GM12891 (cell line): ENCODE results near the gene TRIM3.

Experiments used
- DNase-seq: peaks from one replicate; pipeline ENCODE4 v3.0.0; 2011; ENCODE audit warnings: low spot score; ENCODE audit not compliant: insufficient read length
- FAIRE-seq: peaks from 2 replicates; lab custom pipeline; 2011; peaks lifted over from hg19 to GRCh38; lab: Jason Lieb, UNC
- PAX5 ChIP-seq: IDR thresholded peaks from 2 replicates; pipeline ENCODE4 v1.6.1; 2011; ENCODE audit warnings: low read length, moderate library complexity, mild to moderate bottlenecking; ENCODE audit not compliant: insufficient read depth, severe bottlenecking
- POLR2A ChIP-seq: IDR thresholded peaks from 2 replicates; pipeline ENCODE4 v1.6.1; 2011; ENCODE audit warnings: low read depth, low read length, control low read depth
- POLR2AphosphoS5 ChIP-seq: IDR thresholded peaks from 2 replicates; pipeline ENCODE4 v1.6.1; 2011; ENCODE audit warnings: low read depth, low read length, control low read depth
- POU2F2 ChIP-seq: IDR thresholded peaks from 2 replicates; pipeline ENCODE4 v1.6.1; 2011; ENCODE audit warnings: low read depth, mild to moderate bottlenecking, control low read depth, low read length, moderate library complexity
- SPI1 ChIP-seq: IDR thresholded peaks from 2 replicates; pipeline ENCODE4 v1.6.1; 2011; ENCODE audit warnings: low read depth, low read length, control low read depth
- TAF1 ChIP-seq: IDR thresholded peaks from 2 replicates; pipeline ENCODE4 v1.6.1; 2011; ENCODE audit warnings: low read depth, low read length, control low read depth

Gene TRIM3

DNA sequence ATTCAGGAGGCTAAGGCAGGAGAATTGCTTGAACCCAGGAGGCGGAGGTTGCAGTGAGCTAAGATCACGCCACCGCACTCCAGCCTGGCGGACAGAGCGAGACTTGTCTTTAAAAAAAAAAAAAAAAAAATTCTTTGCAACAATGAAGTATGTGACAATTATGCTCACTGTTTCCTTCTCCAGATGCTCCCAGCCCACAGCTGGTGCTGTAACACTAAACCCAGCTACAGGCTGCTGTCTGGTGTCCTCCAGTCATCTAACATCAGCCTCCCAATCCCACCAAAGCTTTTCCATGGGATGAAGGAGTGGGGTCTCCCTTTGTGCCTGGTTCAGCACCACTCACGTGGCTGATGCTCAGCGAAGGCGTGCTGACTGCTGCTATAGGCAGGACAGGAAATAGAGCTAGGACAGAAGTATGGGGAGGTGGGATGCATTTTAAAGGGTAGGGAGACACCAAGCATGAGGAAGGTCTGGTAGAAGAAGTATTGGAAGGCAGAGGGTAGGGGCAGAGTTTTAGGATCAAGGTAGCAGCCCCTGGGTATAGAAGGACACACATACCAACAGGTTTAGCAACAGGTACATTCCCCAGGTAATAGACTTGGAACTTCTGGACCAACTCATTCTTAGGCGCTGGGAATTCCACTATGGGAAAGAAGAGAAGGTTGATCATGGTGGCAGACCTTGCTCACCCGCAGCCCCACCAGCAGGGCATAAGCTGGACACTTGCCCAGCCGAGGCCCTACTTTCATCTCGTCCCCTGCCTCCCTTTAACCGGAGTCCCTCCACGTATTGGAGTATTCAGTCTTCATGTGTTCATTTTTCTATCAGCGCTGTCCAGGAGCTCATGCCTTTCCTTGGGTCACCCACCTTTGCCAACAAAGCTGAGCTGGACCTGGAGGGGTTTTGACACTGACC lies 73.1 kb downstream of the TRIM3 start:
- FAIRE-seq = no peak
- no peak for TF ChIP-seq TAF1
- no peak for TF ChIP-seq SPI1
- no peak for TF ChIP-seq POLR2AphosphoS5
- TF ChIP-seq POU2F2 = no peak
- no peak for TF ChIP-seq PAX5
- TF ChIP-seq POLR2A = no peak
- DNase-seq = no peak
